GM06990 (cell line): ENCODE measurements around the gene CAMTA1.

ENCODE experiments used
- DNase-seq: peaks from one replicate; pipeline ENCODE4 v3.0.0-alpha.2; 2011; ENCODE audit not compliant: insufficient read length; ENCODE audit errors: extremely low read depth
- H3K27me3 ChIP-seq: replicated peaks from 2 replicates; pipeline ENCODE4 v1.6.0; 2011; ENCODE audit warnings: low read length; ENCODE audit not compliant: control insufficient read depth, insufficient read depth
- H3K36me3 ChIP-seq: 2 replicates; pipeline ENCODE4 v1.5.1; 2011; ENCODE audit warnings: low read length; ENCODE audit not compliant: control insufficient read depth, insufficient read depth
- H3K4me3 ChIP-seq: replicated peaks from 2 replicates; pipeline ENCODE4 v1.5.1; 2011; ENCODE audit warnings: low read depth, mild to moderate bottlenecking, control low read depth, low read length
- TF ChIP-seq, protein P1 (sequence below): IDR thresholded peaks from 2 replicates; pipeline ENCODE4 v1.5.1; 2011; ENCODE audit warnings: low read length, control low read depth, mild to moderate bottlenecking, inconsistent platforms; ENCODE audit not compliant: insufficient read depth, poor library complexity, severe bottlenecking

The CAMTA1 gene

DNA sequence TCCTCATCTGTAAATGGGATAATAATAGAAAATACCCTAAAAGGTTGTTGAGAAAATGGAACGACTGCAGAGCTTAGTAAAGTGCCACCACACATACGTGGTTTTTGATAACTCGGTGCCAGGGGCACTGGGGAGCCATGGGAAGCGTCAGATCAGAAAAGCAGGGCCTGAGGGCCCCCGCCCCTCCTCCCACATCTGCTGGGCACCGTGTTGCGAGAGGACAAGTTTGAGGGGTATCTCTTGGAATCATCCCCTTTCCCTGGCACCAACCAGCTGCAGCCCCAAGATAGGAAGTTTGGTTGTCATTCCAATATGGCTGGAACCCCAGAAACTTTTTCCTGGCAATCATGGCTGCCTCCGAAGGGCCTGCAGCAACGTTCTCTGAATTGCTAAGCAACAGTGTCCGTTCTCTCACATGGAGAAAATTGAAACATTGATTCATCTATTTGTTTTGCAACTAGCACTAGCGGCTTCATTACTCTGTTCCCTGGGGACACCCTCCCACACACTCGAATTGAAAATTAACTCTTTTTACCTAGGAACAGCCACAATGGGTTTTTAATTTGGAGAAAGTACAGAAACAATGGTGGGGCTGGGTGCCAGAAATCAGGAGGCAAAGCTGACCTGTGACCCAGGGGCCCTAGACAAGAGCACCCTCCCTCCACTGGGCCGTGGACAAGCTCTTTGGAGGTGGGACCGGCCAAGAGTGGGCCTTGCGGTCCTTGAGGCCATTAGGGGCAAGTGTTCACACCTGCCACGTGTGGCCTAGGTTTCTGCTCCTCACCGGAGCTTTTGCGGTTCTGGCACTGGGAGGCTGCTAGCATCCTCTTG is 795.9 kb downstream of the CAMTA1 start:
- no peaks in the 10 kb centered on the region; the same call in 1 of the 2 replicates for H3K27me3 ChIP-seq
- DNase-seq: no peak
- no peaks in the 10 kb centered on the region for H3K36me3 ChIP-seq
- TF ChIP-seq, protein P1, sequence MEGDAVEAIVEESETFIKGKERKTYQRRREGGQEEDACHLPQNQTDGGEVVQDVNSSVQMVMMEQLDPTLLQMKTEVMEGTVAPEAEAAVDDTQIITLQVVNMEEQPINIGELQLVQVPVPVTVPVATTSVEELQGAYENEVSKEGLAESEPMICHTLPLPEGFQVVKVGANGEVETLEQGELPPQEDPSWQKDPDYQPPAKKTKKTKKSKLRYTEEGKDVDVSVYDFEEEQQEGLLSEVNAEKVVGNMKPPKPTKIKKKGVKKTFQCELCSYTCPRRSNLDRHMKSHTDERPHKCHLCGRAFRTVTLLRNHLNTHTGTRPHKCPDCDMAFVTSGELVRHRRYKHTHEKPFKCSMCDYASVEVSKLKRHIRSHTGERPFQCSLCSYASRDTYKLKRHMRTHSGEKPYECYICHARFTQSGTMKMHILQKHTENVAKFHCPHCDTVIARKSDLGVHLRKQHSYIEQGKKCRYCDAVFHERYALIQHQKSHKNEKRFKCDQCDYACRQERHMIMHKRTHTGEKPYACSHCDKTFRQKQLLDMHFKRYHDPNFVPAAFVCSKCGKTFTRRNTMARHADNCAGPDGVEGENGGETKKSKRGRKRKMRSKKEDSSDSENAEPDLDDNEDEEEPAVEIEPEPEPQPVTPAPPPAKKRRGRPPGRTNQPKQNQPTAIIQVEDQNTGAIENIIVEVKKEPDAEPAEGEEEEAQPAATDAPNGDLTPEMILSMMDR: no peak
- no peak overlapping the region for H3K4me3 ChIP-seq

DNA sequence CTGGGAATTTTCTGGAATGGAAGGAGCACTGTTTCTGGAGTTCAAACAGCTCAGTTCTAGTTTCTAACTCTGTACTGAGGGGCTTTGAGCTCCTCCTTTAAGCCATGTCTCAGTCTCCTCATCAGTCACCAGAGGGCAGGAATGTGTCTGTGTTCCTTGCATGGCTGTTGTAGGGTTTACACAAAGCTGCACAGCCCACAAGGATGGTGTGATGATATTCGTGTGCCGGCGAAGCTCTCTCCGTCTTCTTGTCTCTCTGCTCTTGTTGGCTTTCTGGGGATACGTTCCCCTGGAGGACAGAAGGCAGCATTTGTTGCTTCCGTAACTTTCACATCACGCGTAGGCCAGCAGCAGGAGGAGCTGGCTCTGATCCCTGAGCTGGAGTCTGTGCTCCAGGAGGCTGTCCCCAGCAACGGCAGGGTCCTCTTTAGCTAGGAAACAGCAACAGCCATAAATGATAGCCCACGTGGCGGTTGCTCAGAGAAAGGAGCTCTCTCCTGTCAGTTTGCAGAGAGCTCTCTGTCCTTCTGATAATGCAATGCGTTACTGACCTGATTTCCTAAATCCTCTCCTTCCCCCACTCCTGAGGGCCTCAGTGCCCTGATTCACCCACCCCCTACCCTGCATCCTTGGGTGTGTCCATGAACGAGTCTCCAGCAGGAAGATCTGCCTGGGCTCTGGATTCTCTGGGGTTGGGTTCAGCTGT is 796.7 kb downstream of the CAMTA1 start:
- TF ChIP-seq, protein P1: no peak
- no peaks in the 10 kb centered on the region; the same call in 1 of the 2 replicates for H3K27me3 ChIP-seq
- no peak overlapping the region for H3K4me3 ChIP-seq
- no peaks in the 10 kb centered on the region for H3K36me3 ChIP-seq
- no peak for DNase-seq

DNA sequence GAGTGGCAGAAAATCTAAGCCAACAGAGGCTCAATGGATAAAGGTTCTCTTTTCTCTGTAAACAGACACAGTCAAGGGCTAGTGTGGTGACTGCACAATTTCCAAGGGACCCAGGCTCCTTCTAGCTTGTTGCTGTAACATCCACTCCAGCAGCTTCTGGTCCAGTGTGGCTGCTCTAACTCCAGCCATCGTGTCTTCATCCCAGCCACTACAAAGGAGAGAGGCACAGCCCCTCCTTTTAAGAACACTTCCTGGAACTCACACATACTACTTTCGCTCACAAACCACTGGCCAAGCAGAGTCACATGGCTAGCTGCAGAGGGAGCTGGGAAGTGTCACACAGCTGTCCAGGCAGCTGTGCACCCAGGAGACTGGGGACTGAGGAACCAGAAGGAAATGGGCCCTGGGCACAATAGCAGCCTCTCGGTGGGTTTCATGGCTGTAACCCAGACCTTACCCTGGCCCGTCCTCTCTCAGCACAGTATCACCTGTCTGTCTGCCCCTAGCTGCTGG is 797.3 kb downstream of the CAMTA1 start:
- Histone ChIP-seq H3K27me3 (no peaks in the 10 kb centered on the region; the same call in 1 of the 2 replicates), H3K36me3 (no peaks in the 10 kb centered on the region), H3K4me3 (no peak overlapping the region)
- no peak for DNase-seq
- TF ChIP-seq, protein P1: no peak

DNA sequence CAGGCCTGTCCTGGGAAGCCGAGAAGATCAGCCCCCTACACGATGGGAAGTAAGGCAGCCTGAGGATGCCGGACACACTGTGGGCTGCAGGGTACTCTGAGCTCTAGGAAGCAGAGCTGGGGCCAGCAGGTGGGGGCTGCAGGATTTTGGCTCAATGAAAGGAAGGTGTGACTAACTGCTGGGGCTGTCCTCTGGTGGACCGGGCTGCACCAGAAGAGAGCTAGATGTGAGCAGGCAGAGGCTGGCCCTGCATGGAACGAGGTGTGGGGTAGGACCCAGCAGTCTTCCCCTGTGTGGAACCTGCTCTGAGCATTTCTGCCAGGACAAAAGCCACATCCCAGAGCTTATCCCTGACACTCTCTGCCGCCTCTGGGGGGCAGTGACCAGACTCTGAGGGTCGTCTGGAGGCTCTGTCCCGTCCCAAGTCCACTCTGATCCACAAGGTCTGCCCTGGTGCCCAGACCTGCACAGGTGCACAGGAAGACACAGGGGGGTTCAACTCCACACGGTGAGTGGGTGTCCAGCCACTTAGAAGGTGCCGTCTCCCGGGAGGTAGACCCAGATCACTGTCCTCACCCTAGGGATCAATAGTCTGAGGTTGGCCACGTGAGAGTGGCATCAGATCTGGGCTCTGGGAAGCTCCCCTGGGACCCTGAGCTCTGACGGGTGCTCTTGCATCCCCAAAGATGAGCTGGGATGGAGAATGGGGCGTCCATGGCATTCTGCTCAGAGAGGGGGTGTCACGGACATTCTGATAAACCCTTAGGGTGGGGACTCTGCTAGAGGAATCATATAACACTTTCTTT is 798.2 kb downstream of the CAMTA1 start:
- no peak overlapping the region for H3K4me3 ChIP-seq
- TF ChIP-seq, protein P1: no peak
- DNase-seq: no peak
- H3K27me3 ChIP-seq: no peaks in the 10 kb centered on the region
- H3K36me3 ChIP-seq: no peaks in the 10 kb centered on the region

DNA sequence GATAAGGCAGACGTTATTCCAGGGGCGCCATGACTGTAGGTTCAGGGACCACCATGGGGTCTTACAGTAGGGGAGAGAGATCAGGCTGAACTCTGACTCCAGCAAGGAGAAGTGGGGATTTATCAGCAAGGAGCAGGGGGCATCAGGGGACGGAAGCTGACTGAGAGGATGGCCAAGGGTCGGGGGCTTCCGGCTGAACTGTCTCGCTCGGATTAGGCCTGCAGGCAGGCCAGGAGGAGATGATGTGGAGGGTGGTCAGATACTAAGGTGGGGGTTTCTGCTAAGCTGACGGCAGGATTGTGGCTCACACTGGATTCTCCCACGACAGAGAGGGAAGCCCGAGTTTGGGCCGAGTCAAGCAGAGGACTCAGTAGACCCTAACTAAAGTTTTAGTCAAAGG is 798.9 kb downstream of the CAMTA1 start:
- Histone ChIP-seq H3K36me3 (no peaks in the 10 kb centered on the region), H3K4me3 (no peak overlapping the region), H3K27me3 (no peaks in the 10 kb centered on the region)
- DNase-seq: no peak
- TF ChIP-seq, protein P1: no peak
